NCI-H187 (cell line): Measurements from ENCODE around the gene MYLK4.

Experiments used
- DNase-seq, 2 experiments: peaks; one replicate each; lab custom pipeline; 2025; lab: John Stamatoyannopoulos, UW

Gene MYLK4

DNA sequence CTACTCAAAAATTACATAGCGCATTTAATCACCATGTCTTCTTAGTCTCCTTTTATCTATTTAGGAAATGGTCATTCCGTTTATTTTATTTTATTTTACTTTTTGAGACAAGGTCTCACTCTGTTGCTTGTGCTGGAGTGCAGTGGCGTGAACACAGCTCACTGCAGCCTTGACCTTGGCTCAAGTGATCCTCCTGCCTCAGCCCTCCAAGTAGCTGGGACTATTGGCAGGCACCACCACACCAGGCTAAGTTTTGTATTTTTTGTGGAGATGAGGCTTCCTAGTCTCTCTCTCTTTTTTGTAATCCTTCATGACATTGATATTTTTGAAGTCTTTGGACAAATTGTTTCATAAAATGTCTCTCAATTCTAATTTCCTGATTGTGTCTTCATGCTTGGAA, 4.7 kb upstream of the MYLK4 start:
- no peak for DNase-seq

DNA sequence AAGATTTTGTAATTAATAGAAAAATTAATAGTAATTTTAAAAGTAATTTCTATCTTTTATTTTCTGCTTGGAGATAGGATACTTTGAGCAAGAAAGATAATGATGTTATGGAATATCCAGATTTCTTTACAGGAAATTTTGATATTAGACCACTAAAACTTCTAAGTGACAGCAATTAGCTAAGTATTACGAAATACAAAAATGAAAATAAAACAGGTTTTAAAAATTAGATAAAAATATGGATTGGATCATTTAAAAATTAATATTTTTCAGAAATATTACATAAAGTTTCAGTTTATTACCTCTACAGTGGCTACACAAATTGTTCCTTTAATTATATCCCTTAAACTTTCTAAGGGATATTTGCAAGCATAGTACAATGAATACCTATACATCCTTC, 4.2 kb upstream of the MYLK4 start:
- no peak for DNase-seq

DNA sequence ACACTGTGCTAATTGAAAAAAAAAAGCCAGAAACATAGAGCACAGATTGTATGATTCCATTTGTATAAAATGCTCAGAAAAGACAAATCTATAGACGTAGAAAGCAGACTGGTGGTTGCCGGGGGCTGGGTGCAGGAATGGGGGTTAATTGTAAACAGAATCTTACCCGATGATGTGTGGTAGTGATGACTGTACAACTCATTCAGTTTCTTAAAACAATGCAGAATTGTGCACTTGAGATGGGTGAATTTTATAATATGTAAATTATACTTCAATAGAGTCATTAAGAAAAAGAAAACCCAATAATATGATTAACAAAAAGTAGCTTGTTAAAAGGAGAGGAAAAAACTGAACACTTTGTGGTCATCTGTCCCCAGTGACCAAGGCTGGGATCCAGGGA, 3.7 kb upstream of the MYLK4 start:
- DNase-seq, result no peak

DNA sequence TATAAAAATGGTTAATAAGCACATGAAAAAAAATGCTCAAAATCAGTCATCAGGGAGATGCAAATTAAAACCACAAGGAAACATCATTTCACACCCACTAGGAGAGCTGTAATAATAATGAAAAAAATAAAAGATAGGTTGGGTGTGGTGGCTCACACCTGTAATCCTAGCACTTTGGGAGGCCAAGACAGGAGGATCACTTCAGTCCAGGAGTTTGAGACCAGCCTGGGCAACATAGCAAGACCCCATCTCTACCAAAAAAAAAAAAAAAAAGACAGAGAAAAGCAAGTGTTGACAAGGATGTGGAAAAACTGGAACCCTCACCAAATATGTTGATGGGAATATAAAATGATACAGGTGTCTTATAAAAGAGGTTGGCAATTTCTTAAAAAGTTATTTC, 3.0 kb upstream of the MYLK4 start:
- DNase-seq, result no peak

DNA sequence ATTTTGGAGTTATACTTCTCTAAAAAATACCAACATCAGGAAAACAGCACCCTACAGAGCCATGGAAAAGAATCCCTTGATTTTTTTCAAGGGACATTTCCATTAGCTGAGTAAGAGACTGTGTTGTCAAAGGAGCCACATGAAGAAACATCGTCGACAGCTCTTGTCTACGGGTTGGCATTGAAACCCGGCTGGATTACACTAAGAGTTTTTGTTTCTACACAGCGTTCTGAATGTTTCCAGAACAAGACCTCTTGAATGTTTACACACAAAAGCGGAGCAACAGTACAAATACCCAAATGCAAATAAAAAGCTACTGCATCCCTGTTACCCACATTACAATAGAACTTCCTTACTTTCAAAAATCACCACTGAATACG, 2.4 kb upstream of the MYLK4 start:
- no peak for DNase-seq

DNA sequence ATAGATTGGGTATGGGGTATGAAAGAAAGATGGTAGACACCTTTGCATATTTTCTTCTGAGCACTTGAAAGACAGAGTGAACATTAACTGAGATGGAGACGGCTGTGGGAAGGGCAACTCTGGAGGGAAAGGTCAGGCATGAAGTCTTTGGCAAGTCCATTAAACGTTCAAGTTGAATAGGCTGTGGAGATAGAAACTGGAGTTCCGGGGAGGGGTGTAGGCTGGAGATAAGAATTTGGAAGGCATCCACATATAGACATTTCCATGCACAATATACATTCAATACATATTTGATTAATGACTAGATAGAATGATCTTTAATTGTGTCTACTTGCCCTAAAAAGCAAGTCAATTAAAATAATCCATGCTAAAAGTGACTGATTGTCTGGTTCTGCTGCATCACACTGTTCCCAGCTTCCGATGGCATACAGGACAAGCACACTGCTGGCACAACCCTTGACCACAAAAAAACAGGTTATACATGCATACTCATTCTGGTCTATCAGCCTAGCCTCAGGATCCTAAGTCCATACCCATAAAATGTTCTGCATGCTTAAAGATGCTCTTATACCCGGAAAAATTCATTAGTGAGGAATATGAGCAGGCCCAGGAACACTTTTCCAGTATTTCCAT, 1.9 kb upstream of the MYLK4 start:
- DNase-seq, result no peak

DNA sequence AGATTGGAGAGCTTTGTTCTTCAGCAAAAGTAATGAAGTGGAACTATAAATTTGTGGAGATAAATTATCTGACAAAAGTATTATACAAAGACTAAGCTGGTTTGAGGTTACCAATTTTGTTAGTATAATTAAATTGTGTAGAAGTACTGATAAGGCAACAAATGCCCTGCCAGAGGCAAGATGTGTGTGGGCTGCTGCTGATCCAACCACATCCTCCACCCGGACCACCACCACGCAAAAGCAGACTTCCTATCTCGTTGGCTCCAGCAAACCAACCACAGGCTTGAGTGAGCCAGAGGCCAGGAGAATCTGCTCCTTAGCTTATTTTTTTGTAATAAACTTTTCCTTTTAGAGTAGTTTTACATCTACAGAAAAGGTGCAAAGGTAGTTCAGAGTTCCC, 1.1 kb upstream of the MYLK4 start:
- no peak for DNase-seq

DNA sequence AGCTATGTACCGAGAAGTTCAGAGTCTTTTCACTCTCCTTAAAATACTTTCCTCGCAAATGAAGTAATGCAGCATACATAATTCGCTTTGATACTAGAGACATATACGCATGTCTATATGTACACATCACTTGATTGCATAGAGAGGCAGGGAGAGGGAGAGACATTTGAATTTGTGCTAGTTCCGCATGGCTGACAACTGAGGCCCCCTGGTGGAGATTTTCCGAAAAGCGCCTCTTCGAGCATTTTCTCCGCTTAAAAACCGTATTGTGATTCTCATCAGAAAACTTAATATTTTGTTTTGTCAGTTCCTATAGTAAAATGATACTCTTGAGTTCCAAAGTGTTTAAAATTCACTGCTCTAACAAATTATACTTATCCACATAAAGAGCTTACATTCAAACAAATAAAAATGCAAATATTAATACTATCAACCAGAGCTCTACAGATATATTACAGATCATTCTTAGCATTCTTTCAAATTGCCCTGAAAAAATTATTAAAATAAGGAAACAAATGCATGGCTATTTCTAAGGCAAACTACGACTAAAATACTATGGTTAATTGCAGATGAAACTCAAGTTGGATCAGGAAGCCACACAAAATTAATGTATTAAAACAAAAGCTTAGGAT, 637 bp downstream of the MYLK4 start:
- peak in 1 of 2 experiments; percentile 7 for DNase-seq

DNA sequence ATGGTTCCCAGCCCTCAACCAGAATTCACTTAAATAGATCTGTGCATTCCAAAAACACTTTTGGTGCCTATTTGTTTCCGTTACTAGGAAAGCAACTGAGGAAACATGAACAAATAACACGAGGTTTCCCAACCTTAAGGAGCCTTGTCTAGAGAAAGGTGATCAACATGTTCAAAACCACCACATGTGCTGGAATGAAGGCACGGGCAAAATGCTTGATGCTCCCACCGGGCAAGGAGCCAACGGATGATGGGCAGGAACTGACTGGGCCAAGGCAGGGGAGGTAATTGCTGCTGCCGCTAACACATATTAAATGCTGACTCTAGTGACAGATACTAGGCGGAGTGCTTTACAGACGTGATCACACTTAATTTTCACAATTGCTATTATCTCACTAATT, 2.5 kb downstream of the MYLK4 start:
- no peak for DNase-seq

DNA sequence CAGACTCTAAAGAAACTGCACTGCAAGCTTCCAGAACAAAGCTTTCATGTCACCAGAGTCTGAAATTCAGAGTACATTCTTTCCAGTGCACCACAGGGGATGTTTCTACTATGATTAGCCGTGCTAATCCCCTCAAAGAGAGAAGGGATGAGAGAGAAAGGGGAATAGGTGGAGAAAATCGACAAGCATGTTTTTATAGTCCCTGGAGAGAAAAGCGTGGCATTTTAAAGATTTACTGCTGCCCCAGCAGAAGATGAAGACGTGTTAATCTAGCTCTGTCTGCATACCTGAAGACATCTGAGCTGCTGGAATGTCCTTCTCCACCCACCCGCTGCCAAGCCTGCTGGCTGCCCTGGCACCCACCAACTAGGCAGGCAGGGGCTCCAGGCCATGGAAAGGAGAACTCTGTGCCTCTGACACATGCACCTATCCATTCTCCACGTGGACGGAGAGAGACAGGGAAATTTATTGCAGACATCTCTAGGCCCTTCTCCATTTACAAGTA, 4.1 kb downstream of the MYLK4 start:
- DNase-seq, result no peak

DNA sequence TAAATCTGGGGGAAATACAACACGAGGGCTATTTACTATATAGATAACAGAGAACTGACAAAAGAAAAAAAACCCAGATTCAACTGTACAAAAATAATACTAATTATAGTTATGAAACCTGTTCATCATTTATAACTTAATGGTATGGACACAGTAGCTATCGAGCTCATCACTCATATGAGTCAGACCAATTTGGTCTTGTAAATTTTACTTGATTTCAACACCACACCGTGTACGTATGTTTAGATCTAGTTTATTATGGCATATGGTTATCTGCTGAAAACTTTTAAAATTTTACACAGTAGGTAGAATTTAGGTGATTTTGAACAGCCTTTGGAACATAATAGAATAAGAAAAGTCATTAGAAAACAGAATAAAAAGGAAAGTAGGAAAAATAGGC, 5.5 kb downstream of the MYLK4 start:
- DNase-seq, result no peak

DNA sequence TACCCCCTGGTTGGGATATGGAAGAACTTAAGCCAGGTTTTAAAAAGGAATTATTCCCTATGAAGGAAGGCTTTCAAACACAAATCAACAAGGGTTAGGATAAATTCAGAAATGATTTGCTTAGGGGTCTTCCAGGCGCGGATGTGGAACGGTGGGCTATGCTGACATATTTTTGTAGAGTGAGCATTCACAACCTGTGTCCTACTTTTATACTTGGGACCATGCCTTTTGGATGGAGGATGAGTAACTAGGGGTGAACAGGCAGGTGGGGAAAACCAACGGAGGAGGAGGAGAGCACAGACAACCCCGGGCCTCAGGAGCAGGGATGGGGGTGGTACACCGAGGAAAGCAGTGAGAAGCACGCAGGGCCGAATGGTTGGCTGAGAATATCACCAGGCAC, 5.9 kb downstream of the MYLK4 start:
- DNase-seq, result no peak

DNA sequence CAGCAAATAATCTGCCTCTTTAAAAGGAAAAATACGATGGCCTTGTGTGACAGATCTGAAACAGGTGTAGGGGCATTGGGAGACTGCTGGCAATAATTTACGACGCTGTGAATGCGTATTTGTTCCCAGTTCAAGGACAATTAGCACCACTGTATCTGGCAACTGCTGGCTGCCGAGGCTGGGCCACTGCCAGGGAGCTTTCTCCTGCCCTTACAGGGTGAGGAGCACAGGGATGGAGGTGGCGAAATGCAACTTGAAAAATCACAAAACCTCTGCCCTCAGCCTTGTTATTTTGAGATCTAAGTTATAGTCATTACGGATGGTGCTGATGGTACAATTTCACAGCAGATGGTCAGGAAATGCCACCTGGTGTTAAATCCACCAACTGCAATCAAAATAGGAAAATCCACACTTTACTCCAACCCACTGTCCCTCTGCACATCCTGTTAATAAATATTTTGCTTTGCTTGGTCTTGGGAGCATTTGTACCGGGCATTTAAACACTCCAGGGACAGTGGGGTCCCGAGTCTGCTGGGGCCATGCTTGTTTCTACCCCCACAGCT, 6.4 kb downstream of the MYLK4 start:
- DNase-seq, result no peak

DNA sequence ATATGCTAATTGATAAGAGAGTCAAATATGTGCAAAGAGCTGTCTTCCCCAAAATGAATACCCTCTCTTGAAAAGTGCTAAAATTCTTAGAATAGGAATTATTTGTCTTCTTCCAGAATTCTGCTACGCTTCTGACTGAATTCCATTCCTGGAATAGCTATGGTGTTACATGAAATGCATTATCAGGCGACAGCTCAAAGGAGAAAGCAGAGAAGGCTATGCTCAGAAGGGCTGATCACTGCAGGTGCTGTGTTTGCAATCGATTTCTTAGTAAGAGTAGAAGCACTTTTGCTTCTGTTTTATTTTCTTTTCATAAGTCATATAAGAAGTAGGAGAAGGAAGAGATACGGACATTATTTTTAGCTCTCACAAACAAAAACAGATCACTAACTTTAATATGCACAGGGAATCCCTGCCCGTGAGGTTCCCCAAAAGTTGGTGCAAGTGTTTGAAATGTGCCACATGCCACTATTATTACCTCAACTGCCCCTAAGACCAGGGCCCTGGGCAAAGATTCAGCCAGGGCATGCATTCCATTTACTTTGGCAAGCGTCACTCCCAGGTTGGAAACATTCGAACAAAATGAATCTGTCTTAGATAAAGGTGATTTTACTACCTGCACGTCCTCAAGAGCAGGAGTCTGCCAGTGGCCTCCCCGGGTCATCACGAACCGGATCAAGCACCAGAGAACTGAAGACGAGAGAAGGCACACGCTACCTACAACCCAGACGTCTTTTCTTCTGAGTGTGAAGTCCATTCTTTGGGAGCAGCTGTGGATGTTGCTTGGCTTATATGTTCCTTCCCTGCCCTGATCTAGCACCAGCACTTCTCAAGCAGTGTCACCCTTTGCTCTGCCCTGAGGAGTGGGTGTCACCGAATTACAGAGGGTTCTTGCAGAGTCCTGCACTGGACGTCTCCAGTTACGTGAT, 7.2 kb downstream of the MYLK4 start:
- no peak for DNase-seq

DNA sequence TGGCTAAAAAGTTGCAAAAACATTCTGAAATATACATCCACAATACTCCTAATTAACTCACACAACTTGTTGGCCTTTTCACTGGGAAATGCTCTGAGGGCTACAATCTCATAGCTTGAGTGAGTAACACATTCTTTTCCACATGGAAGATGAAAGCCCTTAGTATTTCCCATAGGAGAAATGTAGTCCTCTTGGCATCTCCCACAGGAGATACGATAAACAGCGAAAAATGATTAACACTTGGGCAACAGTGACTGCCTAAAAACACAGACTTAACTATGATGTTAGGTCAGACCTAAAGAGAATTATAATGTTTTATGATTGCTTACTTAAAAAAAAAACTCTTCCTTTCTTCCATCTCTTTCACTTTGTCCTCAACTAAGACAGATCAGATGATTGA, 9.0 kb downstream of the MYLK4 start:
- no peak for DNase-seq

DNA sequence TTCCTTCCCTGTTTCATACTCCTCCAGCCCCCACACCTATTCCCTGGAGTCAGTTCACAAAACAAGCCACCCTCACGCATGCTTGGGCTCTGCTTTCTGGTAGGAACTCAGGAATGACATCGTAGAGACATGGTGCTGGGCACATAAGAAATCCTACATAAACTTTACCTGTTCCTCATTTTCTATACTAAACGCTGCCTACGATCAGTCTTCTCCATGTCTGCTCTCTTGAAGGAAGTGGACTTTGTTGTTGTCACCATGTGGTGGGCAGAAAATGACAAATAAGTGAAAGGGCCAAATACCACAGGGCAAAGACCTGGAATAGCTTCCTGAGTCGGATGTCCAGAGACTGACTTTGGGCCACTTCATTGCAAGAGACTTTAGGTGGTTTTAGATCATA, 10.1 kb downstream of the MYLK4 start:
- no peak for DNase-seq

DNA sequence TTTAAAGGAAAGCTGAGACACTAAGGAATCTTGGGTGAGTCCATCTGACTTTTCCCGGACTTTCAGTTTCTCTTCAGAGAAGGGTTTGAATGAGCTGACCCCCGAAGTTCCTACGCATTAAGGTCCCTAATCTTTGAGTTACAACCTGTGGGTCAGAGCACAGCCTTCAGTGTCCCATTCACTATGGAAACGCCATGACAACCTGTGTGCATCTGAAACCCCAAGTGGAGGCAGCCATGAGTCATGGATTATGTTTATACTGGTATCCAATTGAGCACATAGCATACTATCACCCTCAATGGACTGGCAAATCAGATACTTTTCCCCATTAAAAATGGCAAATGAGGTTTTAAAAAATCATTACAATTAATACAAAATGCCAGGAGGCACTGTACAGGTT, 11.4 kb downstream of the MYLK4 start:
- no peak for DNase-seq

DNA sequence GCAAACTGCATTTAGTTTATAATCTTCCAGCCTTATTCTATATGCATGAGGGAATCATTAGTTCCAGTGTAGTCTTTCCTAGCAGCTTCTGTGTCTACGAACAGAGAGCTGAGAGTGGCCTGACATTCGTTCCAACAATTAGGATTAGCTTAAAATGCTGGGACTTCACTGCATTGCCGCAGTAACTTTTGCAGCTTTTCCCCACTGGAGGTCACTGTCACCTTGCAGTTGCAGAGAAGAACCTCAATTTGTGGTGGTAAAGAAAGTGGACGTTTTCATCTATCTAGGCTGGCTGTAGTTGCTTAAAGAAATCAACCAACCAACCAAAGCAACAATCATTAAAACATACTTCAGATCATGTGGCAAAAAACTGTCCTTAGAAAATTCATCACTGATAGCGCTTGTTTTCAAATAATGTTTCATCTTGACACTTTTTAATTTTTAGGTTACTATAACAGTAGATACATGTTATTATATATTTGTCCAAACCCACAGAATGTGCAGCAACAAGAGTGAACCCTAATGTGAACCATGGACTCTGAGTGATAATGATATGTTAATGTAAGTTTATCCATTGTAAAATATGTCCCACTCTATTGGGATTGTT, 12.2 kb downstream of the MYLK4 start:
- peak in 1 of 2 experiments; percentile 15 for DNase-seq

DNA sequence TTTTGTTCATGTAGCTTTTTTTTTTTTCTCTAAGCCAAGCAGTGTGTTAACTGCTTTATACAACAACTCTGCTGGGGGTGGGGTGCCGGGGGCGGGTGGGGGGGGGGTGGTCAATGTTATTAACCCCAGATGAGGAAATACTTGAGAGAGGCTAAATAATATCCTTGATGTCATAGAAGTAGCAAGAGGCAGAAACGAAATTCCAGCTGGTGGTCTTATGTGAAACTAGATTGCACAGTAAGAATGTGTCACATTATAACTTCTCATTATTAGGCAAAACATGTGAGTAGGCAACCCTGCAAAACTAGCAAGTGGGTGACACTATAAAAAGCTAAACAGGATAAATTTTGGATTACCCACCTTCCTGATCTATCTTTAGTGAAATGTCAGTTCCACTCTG, 12.8 kb downstream of the MYLK4 start:
- no peak for DNase-seq

DNA sequence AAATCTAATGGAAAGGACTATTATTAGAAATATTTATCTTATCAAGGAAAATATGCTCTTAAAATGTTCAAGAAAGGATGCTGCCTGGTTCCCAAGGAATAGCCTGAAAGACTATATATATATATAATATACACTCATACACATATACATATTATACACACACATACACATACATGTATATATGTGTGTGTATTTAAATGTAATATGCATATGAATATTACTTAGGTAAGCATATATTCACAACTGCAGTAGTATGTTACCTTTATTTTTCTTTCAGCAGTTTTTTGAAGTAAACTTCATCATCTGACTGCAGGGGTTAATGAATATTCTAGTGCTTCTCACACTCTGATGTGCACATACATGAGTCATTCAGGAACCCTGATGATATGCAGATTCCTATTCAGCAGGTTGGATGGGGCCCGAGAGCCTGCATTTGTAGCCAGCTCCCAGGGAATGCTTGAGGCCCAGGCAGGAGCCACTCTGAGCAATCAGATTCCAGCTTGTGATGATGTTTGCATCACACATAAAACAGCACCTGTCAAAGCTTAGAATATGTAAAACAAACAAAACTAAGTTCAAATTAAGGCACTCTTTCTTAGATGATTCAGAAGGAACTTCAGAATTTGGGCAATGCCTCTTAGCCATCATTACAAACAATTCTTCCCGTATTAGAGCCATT, 16.1 kb downstream of the MYLK4 start:
- DNase-seq, result no peak

DNA sequence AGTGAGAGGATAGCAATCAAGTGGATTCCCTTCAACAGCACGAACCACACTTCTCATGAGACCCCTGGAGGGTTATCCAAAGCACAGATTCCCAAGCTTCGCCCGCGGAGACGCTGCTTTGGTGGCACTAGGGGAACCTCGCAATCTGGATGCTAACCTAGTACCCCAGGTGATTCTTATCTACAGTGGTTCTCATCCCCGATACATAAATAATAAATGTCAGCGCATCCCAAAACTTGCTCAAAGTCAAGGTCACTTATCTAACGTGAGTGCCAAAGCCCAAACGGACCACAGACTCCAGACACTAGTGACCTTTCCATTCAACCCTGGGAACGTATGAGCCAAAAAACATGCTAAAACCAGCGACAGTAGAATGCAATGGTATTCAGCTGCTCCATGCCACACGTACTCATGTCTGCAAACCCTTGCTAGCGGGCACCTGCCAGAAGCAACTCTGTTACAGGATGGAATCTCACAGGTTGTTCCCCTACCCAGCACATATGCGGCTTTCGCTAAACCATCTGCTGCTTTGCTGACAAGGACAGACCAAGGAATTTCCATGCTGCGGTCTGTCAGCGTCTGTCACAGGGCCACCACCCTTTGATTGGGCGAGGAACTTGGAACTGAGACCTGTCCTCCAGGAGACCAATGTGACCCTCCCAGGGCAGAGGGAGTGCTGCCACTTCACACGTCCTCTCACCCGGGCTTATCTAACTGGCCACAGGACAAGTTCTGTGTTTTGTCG, 16.8 kb downstream of the MYLK4 start:
- no peak for DNase-seq
